Measurements from ENCODE around the gene NAV2. TPM values are rescaled to one million over a fixed set of nuclear protein-coding genes. Genes with fewer than 3 reads are reported as not detected.

Gene NAV2
- total RNA-seq, 1 experiment from 2014 or later: 22.7 TPM

DNA sequence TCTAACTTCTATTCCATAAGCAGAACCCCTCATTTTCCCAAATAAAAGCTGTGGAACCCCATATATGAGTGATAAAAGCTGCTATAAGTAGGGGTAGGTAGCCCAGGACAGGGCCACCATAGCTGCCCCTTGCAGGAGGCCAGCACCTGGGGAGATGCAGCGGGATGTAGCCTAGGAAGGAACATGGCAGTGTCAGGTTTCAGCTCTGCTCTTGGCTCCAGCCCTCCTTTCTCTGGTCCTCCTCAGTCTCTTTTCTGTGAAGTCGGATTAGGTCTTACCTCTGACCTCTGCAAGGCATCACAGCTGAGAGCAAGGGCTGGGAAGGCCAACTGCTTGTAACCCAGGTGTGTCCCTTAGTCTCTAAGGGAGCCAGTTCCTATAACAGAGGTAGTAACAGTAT is 135.6 kb downstream of the NAV2 start:
- DNase-seq (ENCODE audit: low read depth, low spot score) (no peak), ATAC-seq (no peak)
- H3K9me3 ChIP-seq (ENCODE audit: control insufficient read depth, insufficient read depth, low read depth, low read length): no peaks in the 10 kb centered on the region
- CTCF ChIA-PET: interaction anchor here (0.5 kb wide), 1 partner anchor 527 kb away, joined by 10 read pairs; no protein-coding TSS in a partner anchor
- in situ Hi-C loops (cut with HindIII; ENCODE audit: low pct_unique_long_range_greater_than_20kb, low sequenced_read_pairs): no loop called here
- intact Hi-C loops (cut with micrococcal nuclease; ENCODE audit: unreplicated experiment): no loop called here
- no peak for TF ChIP-seq TCF7L2 (IDR thresholded peaks at IDR 0.05; ENCODE audit: low read depth, low read length)
- no peak for TF ChIP-seq SIN3A (IDR thresholded peaks at IDR 0.05; ENCODE audit: borderline replicate concordance, insufficient read depth, low read depth, low read length)
- TF ChIP-seq, protein P1, sequence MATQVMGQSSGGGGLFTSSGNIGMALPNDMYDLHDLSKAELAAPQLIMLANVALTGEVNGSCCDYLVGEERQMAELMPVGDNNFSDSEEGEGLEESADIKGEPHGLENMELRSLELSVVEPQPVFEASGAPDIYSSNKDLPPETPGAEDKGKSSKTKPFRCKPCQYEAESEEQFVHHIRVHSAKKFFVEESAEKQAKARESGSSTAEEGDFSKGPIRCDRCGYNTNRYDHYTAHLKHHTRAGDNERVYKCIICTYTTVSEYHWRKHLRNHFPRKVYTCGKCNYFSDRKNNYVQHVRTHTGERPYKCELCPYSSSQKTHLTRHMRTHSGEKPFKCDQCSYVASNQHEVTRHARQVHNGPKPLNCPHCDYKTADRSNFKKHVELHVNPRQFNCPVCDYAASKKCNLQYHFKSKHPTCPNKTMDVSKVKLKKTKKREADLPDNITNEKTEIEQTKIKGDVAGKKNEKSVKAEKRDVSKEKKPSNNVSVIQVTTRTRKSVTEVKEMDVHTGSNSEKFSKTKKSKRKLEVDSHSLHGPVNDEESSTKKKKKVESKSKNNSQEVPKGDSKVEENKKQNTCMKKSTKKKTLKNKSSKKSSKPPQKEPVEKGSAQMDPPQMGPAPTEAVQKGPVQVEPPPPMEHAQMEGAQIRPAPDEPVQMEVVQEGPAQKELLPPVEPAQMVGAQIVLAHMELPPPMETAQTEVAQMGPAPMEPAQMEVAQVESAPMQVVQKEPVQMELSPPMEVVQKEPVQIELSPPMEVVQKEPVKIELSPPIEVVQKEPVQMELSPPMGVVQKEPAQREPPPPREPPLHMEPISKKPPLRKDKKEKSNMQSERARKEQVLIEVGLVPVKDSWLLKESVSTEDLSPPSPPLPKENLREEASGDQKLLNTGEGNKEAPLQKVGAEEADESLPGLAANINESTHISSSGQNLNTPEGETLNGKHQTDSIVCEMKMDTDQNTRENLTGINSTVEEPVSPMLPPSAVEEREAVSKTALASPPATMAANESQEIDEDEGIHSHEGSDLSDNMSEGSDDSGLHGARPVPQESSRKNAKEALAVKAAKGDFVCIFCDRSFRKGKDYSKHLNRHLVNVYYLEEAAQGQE (IDR thresholded peaks at IDR 0.05; ENCODE audit: insufficient read depth in 1 of 2, low read depth in 2 of 2, low read length in 1 of 2): no peak
- TF ChIP-seq, protein P2, sequence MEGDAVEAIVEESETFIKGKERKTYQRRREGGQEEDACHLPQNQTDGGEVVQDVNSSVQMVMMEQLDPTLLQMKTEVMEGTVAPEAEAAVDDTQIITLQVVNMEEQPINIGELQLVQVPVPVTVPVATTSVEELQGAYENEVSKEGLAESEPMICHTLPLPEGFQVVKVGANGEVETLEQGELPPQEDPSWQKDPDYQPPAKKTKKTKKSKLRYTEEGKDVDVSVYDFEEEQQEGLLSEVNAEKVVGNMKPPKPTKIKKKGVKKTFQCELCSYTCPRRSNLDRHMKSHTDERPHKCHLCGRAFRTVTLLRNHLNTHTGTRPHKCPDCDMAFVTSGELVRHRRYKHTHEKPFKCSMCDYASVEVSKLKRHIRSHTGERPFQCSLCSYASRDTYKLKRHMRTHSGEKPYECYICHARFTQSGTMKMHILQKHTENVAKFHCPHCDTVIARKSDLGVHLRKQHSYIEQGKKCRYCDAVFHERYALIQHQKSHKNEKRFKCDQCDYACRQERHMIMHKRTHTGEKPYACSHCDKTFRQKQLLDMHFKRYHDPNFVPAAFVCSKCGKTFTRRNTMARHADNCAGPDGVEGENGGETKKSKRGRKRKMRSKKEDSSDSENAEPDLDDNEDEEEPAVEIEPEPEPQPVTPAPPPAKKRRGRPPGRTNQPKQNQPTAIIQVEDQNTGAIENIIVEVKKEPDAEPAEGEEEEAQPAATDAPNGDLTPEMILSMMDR (IDR thresholded peaks at IDR 0.05): no peak
- no peak for TF ChIP-seq POLR2AphosphoS5 (IDR thresholded peaks at IDR 0.05; ENCODE audit: low read depth, low read length)
- H3K4me3 ChIP-seq (ENCODE audit: low read depth in 2 of 2, low read length in 2 of 2): no peak overlapping the region
- POLR2A ChIA-PET: no interaction called here
- H3K36me3 ChIP-seq (ENCODE audit: control insufficient read depth, insufficient read depth, low read length): no peaks in the 10 kb centered on the region; the same call in 1 of the 2 replicates
- H3K4me1 ChIP-seq (ENCODE audit: control insufficient read depth, insufficient read depth, low read length): no peaks in the 10 kb centered on the region
- no TSS peak for BruUV-seq (replicated peaks)
- no peaks in the 10 kb centered on the region for H3K27me3 ChIP-seq (ENCODE audit: control insufficient read depth, insufficient read depth, low read length)
- H3K27ac ChIP-seq (ENCODE audit: low read length): no peak overlapping the region

DNA sequence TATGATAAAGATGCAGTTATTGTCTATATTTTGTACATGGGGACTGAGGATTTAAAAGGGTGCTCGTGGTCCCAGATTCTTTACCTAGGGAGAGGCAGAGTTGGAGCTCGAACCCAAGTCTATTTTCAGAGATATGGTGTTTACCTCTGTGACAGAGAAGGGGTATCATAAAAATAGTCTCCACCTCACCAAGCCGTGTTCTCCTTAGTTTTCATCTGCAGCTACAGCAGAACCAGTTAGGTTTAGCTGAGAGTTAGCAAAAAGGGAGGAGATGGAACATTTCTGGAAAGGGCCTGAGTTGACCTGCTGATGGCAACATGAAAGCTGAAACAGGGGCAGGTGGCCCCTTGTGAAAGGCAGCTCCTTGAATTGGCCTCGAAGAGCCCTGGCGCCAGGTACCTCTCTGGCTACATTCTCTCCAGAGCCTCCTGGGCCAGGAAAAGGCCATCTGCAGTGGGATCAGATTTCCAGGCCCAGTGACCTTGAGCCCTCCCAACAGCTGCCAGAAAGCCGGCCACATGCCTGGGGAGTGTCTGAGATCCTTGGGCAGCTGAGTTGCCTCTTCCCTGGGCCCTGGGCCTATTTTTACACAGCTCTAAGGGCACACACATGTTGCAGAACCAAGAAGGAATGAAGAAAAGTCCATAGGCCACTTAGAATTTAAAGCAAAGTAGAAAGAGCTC is 136.6 kb downstream of the NAV2 start:
- no peak overlapping the region for H3K27ac ChIP-seq (ENCODE audit: low read length)
- BruUV-seq (replicated peaks): no TSS peak
- no peak overlapping the region for H3K4me3 ChIP-seq (ENCODE audit: low read depth in 2 of 2, low read length in 2 of 2)
- DNase-seq (ENCODE audit: low read depth, low spot score) (no peak), ATAC-seq (no peak)
- in situ Hi-C loops (cut with HindIII; ENCODE audit: low pct_unique_long_range_greater_than_20kb, low sequenced_read_pairs): no loop called here
- H3K36me3 ChIP-seq (ENCODE audit: control insufficient read depth, insufficient read depth, low read length): no peaks in the 10 kb centered on the region; the same call in 1 of the 2 replicates
- intact Hi-C loops (cut with micrococcal nuclease; ENCODE audit: unreplicated experiment): no loop called here
- TF ChIP-seq TCF7L2 (IDR thresholded peaks at IDR 0.05; ENCODE audit: low read depth, low read length) (no peak), SIN3A (IDR thresholded peaks at IDR 0.05; ENCODE audit: borderline replicate concordance, insufficient read depth, low read depth, low read length) (no peak), POLR2AphosphoS5 (IDR thresholded peaks at IDR 0.05; ENCODE audit: low read depth, low read length) (no peak)
- TF ChIP-seq, protein P2 (IDR thresholded peaks at IDR 0.05): no peak
- TF ChIP-seq, protein P1 (IDR thresholded peaks at IDR 0.05; ENCODE audit: insufficient read depth in 1 of 2, low read depth in 2 of 2, low read length in 1 of 2): no peak
- no peaks in the 10 kb centered on the region for H3K4me1 ChIP-seq (ENCODE audit: control insufficient read depth, insufficient read depth, low read length)
- no peaks in the 10 kb centered on the region for H3K27me3 ChIP-seq (ENCODE audit: control insufficient read depth, insufficient read depth, low read length)
- no peaks in the 10 kb centered on the region for H3K9me3 ChIP-seq (ENCODE audit: control insufficient read depth, insufficient read depth, low read depth, low read length)
- CTCF ChIA-PET: no interaction called here
- POLR2A ChIA-PET: no interaction called here
